ENCODE measurements around the gene CD44. TPM values are rescaled to one million over a fixed set of nuclear protein-coding genes. Genes with fewer than 3 reads are reported as not detected.

Gene CD44
- total and polyA plus RNA-seq, 4 donors, result 4.1 to 26.9 (median 14.6) TPM

DNA sequence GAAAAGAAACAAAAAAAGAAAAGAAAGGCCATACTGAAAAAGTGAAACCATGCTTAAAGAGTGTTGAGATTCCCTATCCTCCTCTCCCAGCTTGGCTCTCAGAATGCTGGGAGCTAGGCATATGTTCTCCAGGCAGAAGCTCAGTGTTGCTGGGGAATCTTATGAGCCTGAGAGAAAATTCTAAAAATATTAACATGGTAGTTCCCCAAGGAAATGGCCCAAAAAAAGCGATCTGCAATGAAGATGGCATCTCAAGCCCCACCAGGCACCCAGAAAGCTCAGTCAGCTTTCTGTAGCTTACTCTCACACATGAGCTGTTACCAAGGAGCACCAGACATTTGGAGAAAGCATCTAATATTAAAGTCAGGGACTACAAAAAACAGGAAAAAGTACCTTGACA, 94.5 kb downstream of the CD44 start:
- no peak overlapping the region for H3K27ac ChIP-seq (ENCODE audit: low read depth in 1 of 2, low read length in 2 of 2)
- H3K9ac ChIP-seq (ENCODE audit: low read depth in 1 of 2, low read length in 2 of 2), result no peak overlapping the region
- peaks cover 0 to 3% (median 1%) of the 10 kb centered on the region in 4 donors for H3K4me1 ChIP-seq (ENCODE audit: control insufficient read depth in 4 of 4, insufficient read depth in 4 of 4, low read length in 3 of 4)
- H3K27me3 ChIP-seq (ENCODE audit: control insufficient read depth in 4 of 4, insufficient read depth in 4 of 4, low read length in 3 of 4), result no peaks in the 10 kb centered on the region
- TF ChIP-seq, protein P1, sequence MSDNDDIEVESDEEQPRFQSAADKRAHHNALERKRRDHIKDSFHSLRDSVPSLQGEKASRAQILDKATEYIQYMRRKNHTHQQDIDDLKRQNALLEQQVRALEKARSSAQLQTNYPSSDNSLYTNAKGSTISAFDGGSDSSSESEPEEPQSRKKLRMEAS (IDR thresholded peaks at IDR 0.05), result no peak
- TF ChIP-seq TAF1 (conservative IDR thresholded peaks at IDR 0.05) (no peak), EGR1 (IDR thresholded peaks at IDR 0.05; ENCODE audit: low read depth in 2 of 2) (no peak), YY1 (IDR thresholded peaks at IDR 0.05) (no peak), RAD21 (IDR thresholded peaks at IDR 0.05) (no peak), GABPA (IDR thresholded peaks at IDR 0.05 in 1 of 2, conservative IDR thresholded peaks at IDR 0.05 in 1 of 2) (no peak), RXRA (IDR thresholded peaks at IDR 0.05) (no peak), HNF4G (IDR thresholded peaks at IDR 0.05) (no peak), FOXA1 (IDR thresholded peaks at IDR 0.05) (no peak), NR2F2 (IDR thresholded peaks at IDR 0.05) (no peak), FOXA2 (IDR thresholded peaks at IDR 0.05) (no peak), SP1 (IDR thresholded peaks at IDR 0.05) (no peak), HNF4A (conservative IDR thresholded peaks at IDR 0.05) (no peak), JUND (IDR thresholded peaks at IDR 0.05) (no peak)
- TF ChIP-seq, protein P2, sequence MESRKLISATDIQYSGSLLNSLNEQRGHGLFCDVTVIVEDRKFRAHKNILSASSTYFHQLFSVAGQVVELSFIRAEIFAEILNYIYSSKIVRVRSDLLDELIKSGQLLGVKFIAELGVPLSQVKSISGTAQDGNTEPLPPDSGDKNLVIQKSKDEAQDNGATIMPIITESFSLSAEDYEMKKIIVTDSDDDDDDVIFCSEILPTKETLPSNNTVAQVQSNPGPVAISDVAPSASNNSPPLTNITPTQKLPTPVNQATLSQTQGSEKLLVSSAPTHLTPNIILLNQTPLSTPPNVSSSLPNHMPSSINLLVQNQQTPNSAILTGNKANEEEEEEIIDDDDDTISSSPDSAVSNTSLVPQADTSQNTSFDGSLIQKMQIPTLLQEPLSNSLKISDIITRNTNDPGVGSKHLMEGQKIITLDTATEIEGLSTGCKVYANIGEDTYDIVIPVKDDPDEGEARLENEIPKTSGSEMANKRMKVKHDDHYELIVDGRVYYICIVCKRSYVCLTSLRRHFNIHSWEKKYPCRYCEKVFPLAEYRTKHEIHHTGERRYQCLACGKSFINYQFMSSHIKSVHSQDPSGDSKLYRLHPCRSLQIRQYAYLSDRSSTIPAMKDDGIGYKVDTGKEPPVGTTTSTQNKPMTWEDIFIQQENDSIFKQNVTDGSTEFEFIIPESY (IDR thresholded peaks at IDR 0.05), result no peak
- TF ChIP-seq, protein P3, sequence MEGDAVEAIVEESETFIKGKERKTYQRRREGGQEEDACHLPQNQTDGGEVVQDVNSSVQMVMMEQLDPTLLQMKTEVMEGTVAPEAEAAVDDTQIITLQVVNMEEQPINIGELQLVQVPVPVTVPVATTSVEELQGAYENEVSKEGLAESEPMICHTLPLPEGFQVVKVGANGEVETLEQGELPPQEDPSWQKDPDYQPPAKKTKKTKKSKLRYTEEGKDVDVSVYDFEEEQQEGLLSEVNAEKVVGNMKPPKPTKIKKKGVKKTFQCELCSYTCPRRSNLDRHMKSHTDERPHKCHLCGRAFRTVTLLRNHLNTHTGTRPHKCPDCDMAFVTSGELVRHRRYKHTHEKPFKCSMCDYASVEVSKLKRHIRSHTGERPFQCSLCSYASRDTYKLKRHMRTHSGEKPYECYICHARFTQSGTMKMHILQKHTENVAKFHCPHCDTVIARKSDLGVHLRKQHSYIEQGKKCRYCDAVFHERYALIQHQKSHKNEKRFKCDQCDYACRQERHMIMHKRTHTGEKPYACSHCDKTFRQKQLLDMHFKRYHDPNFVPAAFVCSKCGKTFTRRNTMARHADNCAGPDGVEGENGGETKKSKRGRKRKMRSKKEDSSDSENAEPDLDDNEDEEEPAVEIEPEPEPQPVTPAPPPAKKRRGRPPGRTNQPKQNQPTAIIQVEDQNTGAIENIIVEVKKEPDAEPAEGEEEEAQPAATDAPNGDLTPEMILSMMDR (IDR thresholded peaks at IDR 0.05; ENCODE audit: low read depth, low read length, missing input control), result no peak
- TF ChIP-seq, protein P4, sequence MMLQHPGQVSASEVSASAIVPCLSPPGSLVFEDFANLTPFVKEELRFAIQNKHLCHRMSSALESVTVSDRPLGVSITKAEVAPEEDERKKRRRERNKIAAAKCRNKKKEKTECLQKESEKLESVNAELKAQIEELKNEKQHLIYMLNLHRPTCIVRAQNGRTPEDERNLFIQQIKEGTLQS (IDR thresholded peaks at IDR 0.05), result no peak
- TF ChIP-seq, protein P5, sequence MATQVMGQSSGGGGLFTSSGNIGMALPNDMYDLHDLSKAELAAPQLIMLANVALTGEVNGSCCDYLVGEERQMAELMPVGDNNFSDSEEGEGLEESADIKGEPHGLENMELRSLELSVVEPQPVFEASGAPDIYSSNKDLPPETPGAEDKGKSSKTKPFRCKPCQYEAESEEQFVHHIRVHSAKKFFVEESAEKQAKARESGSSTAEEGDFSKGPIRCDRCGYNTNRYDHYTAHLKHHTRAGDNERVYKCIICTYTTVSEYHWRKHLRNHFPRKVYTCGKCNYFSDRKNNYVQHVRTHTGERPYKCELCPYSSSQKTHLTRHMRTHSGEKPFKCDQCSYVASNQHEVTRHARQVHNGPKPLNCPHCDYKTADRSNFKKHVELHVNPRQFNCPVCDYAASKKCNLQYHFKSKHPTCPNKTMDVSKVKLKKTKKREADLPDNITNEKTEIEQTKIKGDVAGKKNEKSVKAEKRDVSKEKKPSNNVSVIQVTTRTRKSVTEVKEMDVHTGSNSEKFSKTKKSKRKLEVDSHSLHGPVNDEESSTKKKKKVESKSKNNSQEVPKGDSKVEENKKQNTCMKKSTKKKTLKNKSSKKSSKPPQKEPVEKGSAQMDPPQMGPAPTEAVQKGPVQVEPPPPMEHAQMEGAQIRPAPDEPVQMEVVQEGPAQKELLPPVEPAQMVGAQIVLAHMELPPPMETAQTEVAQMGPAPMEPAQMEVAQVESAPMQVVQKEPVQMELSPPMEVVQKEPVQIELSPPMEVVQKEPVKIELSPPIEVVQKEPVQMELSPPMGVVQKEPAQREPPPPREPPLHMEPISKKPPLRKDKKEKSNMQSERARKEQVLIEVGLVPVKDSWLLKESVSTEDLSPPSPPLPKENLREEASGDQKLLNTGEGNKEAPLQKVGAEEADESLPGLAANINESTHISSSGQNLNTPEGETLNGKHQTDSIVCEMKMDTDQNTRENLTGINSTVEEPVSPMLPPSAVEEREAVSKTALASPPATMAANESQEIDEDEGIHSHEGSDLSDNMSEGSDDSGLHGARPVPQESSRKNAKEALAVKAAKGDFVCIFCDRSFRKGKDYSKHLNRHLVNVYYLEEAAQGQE (IDR thresholded peaks at IDR 0.05), result no peak
- H3K36me3 ChIP-seq (ENCODE audit: control insufficient read depth in 4 of 4, insufficient read depth in 3 of 4, low read depth in 1 of 4, low read length in 3 of 4), result no peaks in the 10 kb centered on the region
- H3K4me3 ChIP-seq (ENCODE audit: low read depth in 1 of 3, low read length in 3 of 3), result no peak overlapping the region
- no peak for DNase-seq (ENCODE audit: low spot score)
- WGBS, result 88% methylated on average over 1 of the region's 1 CpG
- no peaks in the 10 kb centered on the region for H3K9me3 ChIP-seq (ENCODE audit: control insufficient read depth in 4 of 4, low read length in 3 of 4)
